GM23338 (cell line): ENCODE data around the gene ARPC4. TPM values are rescaled to one million over a fixed set of nuclear protein-coding genes. Genes with fewer than 3 reads are reported as not detected.

Experiments used
- ATAC-seq: fragments of 200-7000 bp; cut with Tn5 transposase; 3 replicates; pipeline ENCODE4 v1.9.1; 2020
- DNase-seq: peaks from one replicate; pipeline ENCODE4 v3.0.0-alpha.2; 2015; ENCODE audit warnings: low spot score
- H2AFZ ChIP-seq: fragments of 200-600 bp; sonication (generic); 2 replicates; pipeline ENCODE4 v1.8.0; 2016; ENCODE audit warnings: antibody characterized with exemption, mild to moderate bottlenecking, moderate library complexity
- H3F3A ChIP-seq: fragments of 200-600 bp; sonication (generic); replicated peaks from 2 replicates; pipeline ENCODE4 v1.8.0; 2017; ENCODE audit warnings: antibody characterized with exemption, mixed run types, low read depth
- H3K27ac ChIP-seq: fragments of 200-600 bp; sonication (generic); 2 replicates; pipeline ENCODE4 v1.6.1; 2016; ENCODE audit warnings: low read depth
- H3K27me3 ChIP-seq: fragments of 200-600 bp; sonication (generic); 2 replicates; pipeline ENCODE4 v1.8.0; 2016; ENCODE audit warnings: mild to moderate bottlenecking, mixed run types, moderate library complexity; ENCODE audit not compliant: insufficient read depth
- H3K36me3 ChIP-seq: fragments of 200-600 bp; sonication (generic); 2 replicates; pipeline ENCODE4 v1.8.0; 2016; ENCODE audit warnings: mild to moderate bottlenecking; ENCODE audit not compliant: insufficient read depth
- H3K4me1 ChIP-seq: fragments of 200-600 bp; sonication (generic); 2 replicates; pipeline ENCODE4 v1.8.0; 2016; ENCODE audit warnings: mild to moderate bottlenecking, moderate library complexity; ENCODE audit not compliant: insufficient read depth
- H3K4me2 ChIP-seq: fragments of 200-600 bp; sonication (generic); 2 replicates; pipeline ENCODE4 v1.7.1; 2017; ENCODE audit warnings: mixed run types
- H3K4me3 ChIP-seq: fragments of 200-600 bp; sonication (generic); 2 replicates; pipeline ENCODE4 v1.6.1; 2016; ENCODE audit warnings: mixed run types
- H3K79me2 ChIP-seq: fragments of 200-600 bp; sonication (generic); replicated peaks from 2 replicates; pipeline ENCODE4 v1.8.0; 2017; ENCODE audit warnings: mild to moderate bottlenecking; ENCODE audit not compliant: insufficient read depth
- H3K9me2 ChIP-seq: fragments of 200-600 bp; sonication (generic); 2 replicates; pipeline ENCODE4 v1.8.0; 2017; ENCODE audit not compliant: insufficient read depth
- H4K20me1 ChIP-seq: fragments of 200-600 bp; sonication (generic); replicated peaks from 2 replicates; pipeline ENCODE4 v1.8.0; 2017; ENCODE audit warnings: mild to moderate bottlenecking; ENCODE audit not compliant: insufficient read depth
- H3K27ac Mint-ChIP-seq: 2 replicates; pipeline ENCODE4 v1.8.0; 2020; ENCODE audit warnings: inconsistent platforms, mild to moderate bottlenecking, moderate library complexity, mixed read lengths
- H3K27me3 Mint-ChIP-seq: 3 replicates; pipeline ENCODE4 v1.8.0; 2022; ENCODE audit warnings: low read depth, mild to moderate bottlenecking, moderate library complexity, mixed read lengths, inconsistent platforms; ENCODE audit not compliant: insufficient read depth, poor library complexity
- H3K36me3 Mint-ChIP-seq: 3 replicates; pipeline ENCODE4 v1.8.0; 2021; ENCODE audit warnings: low read depth, mild to moderate bottlenecking, inconsistent platforms, moderate library complexity, mixed read lengths
- H3K4me1 Mint-ChIP-seq: 3 replicates; pipeline ENCODE4 v1.8.0; 2020; ENCODE audit warnings: mild to moderate bottlenecking, inconsistent platforms, mixed read lengths
- H3K4me3 Mint-ChIP-seq: 3 replicates; pipeline ENCODE4 v1.8.0; 2021; ENCODE audit warnings: moderate library complexity, mild to moderate bottlenecking, inconsistent platforms, mixed read lengths
- H3K9me3 Mint-ChIP-seq: 3 replicates; pipeline ENCODE4 v1.8.0; 2020; ENCODE audit warnings: moderate library complexity, mild to moderate bottlenecking, inconsistent platforms, mixed read lengths
- EZH2phosphoT487 ChIP-seq: fragments of 200-600 bp; sonication (generic); IDR thresholded peaks from one replicate; pipeline ENCODE4 v1.8.1; 2018; ENCODE audit warnings: antibody characterized with exemption; ENCODE audit not compliant: unreplicated experiment
- NANOG ChIP-seq: IDR thresholded peaks from 2 replicates; pipeline ENCODE4 v1.6.1; 2016; ENCODE audit warnings: antibody characterized with exemption, borderline replicate concordance
- STAT1 ChIP-seq: IDR thresholded peaks from one replicate; pipeline ENCODE4 v1.6.1; 2016; ENCODE audit warnings: antibody characterized with exemption; ENCODE audit not compliant: unreplicated experiment
- polyA plus RNA-seq: library from polyadenylated mRNA; unstranded; fragments of >200 nt; fragmentation: Nextera tagmentation; extraction: Ambion mirVana; gene quantifications from 2 replicates; pipeline ENCODE4 v1.2.1, GENCODE V29; 2016
- total RNA-seq: library from RNA; depleted of rRNA; stranded (reverse); fragments of >200 nt; shearing (Covaris generic); gene quantifications from 2 replicates; pipeline ENCODE4 v1.2.3, GENCODE V29; 2014
- TF ChIP-seq, protein P1 (sequence below), 2 experiments: fragments of 200-600 bp in 1 of 2; sonication (generic) in 1 of 2; conservative IDR thresholded peaks; 2 replicates each; pipeline versions ENCODE4 v1.5.1 to v1.6.1; 2016 to 2017; ENCODE audit warnings: antibody characterized with exemption in 2 of 2, low read depth in 2 of 2, mild to moderate bottlenecking in 2 of 2, moderate library complexity in 1 of 2
- TF ChIP-seq, protein P2 (sequence below): fragments of 250-450 bp; sonication (Bioruptor Pico); IDR thresholded peaks from 2 replicates; pipeline ENCODE4 v1.5.0; 2020; ENCODE audit warnings: mild to moderate bottlenecking, moderate library complexity
- TF ChIP-seq, protein P3 (sequence below): IDR thresholded peaks from 2 replicates; pipeline ENCODE4 v1.6.1; 2016; ENCODE audit warnings: antibody characterized with exemption

The ARPC4 gene
- total and polyA plus RNA-seq, 2 experiments from 2014 or later, result 71.9 to 176 TPM

DNA sequence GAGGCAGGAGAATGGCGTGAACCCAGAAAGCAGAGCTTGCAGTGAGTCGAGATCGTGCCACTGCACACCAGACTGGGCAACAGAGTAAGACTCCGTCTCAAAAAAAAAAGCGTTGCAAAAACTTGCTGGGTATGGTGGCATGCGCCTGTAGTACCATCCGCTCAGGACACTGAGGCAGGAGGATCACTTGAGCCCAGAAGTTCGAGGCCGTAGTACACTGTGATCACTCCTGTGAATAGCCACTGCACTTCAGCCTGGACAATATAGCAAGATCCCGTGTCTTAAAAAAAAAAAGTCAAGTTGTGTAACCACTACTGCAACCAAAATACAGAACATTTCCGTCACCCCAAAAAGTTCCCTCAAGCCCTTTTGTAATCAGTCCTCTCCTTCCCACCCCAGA, 1.5 kb downstream of the ARPC4 start:
- DNase-seq (no peak), ATAC-seq (no peak)
- Histone ChIP-seq H2AFZ (no peak overlapping the region), H3K4me2 (peak overlapping the region; percentile 99; the same call in 1 of the 2 replicates), H3K4me1 (peaks cover 6% of the 10 kb centered on the region), H3K4me3 (no peak overlapping the region; the same call in 1 of the 2 replicates), H3K79me2 (peaks cover 40% of the 10 kb centered on the region), H3K9me2 (0 out of 2 replicates have a peak, but pooled peaks cover 3% of the 10 kb centered on the region), H3F3A (peaks cover 15% of the 10 kb centered on the region; the same call in 1 of the 2 replicates), H3K36me3 (peaks cover 22% of the 10 kb centered on the region), H3K27ac (peak overlapping the region; percentile 26; the same call in 1 of the 2 replicates), H4K20me1 (peaks cover 2% of the 10 kb centered on the region; the same call in 1 of the 2 replicates), H3K27me3 (no peaks in the 10 kb centered on the region)
- H3K4me3 Mint-ChIP-seq, result peak overlapping the region; percentile 97
- H3K36me3 Mint-ChIP-seq, result peaks cover 55% of the 10 kb centered on the region
- TF ChIP-seq, protein P1, sequence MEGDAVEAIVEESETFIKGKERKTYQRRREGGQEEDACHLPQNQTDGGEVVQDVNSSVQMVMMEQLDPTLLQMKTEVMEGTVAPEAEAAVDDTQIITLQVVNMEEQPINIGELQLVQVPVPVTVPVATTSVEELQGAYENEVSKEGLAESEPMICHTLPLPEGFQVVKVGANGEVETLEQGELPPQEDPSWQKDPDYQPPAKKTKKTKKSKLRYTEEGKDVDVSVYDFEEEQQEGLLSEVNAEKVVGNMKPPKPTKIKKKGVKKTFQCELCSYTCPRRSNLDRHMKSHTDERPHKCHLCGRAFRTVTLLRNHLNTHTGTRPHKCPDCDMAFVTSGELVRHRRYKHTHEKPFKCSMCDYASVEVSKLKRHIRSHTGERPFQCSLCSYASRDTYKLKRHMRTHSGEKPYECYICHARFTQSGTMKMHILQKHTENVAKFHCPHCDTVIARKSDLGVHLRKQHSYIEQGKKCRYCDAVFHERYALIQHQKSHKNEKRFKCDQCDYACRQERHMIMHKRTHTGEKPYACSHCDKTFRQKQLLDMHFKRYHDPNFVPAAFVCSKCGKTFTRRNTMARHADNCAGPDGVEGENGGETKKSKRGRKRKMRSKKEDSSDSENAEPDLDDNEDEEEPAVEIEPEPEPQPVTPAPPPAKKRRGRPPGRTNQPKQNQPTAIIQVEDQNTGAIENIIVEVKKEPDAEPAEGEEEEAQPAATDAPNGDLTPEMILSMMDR (conservative IDR thresholded peaks at IDR 0.05; ENCODE audit: low read depth in 2 of 2), result no peak
- TF ChIP-seq, protein P2, sequence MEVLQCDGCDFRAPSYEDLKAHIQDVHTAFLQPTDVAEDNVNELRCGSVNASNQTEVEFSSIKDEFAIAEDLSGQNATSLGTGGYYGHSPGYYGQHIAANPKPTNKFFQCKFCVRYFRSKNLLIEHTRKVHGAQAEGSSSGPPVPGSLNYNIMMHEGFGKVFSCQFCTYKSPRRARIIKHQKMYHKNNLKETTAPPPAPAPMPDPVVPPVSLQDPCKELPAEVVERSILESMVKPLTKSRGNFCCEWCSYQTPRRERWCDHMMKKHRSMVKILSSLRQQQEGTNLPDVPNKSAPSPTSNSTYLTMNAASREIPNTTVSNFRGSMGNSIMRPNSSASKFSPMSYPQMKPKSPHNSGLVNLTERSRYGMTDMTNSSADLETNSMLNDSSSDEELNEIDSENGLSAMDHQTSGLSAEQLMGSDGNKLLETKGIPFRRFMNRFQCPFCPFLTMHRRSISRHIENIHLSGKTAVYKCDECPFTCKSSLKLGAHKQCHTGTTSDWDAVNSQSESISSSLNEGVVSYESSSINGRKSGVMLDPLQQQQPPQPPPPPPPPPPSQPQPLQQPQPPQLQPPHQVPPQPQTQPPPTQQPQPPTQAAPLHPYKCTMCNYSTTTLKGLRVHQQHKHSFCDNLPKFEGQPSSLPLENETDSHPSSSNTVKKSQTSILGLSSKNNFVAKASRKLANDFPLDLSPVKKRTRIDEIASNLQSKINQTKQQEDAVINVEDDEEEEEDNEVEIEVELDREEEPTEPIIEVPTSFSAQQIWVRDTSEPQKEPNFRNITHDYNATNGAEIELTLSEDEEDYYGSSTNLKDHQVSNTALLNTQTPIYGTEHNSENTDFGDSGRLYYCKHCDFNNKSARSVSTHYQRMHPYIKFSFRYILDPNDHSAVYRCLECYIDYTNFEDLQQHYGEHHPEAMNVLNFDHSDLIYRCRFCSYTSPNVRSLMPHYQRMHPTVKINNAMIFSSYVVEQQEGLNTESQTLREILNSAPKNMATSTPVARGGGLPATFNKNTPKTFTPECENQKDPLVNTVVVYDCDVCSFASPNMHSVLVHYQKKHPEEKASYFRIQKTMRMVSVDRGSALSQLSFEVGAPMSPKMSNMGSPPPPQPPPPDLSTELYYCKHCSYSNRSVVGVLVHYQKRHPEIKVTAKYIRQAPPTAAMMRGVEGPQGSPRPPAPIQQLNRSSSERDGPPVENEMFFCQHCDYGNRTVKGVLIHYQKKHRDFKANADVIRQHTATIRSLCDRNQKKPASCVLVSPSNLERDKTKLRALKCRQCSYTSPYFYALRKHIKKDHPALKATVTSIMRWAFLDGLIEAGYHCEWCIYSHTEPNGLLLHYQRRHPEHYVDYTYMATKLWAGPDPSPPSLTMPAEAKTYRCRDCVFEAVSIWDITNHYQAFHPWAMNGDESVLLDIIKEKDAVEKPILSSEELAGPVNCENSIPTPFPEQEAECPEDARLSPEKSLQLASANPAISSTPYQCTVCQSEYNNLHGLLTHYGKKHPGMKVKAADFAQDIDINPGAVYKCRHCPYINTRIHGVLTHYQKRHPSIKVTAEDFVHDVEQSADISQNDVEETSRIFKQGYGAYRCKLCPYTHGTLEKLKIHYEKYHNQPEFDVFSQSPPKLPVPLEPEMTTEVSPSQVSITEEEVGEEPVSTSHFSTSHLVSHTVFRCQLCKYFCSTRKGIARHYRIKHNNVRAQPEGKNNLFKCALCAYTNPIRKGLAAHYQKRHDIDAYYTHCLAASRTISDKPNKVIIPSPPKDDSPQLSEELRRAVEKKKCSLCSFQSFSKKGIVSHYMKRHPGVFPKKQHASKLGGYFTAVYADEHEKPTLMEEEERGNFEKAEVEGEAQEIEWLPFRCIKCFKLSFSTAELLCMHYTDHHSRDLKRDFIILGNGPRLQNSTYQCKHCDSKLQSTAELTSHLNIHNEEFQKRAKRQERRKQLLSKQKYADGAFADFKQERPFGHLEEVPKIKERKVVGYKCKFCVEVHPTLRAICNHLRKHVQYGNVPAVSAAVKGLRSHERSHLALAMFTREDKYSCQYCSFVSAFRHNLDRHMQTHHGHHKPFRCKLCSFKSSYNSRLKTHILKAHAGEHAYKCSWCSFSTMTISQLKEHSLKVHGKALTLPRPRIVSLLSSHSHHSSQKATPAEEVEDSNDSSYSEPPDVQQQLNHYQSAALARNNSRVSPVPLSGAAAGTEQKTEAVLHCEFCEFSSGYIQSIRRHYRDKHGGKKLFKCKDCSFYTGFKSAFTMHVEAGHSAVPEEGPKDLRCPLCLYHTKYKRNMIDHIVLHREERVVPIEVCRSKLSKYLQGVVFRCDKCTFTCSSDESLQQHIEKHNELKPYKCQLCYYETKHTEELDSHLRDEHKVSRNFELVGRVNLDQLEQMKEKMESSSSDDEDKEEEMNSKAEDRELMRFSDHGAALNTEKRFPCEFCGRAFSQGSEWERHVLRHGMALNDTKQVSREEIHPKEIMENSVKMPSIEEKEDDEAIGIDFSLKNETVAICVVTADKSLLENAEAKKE (CRISPR knock-in tag), result no peak
- TF ChIP-seq, protein P3, sequence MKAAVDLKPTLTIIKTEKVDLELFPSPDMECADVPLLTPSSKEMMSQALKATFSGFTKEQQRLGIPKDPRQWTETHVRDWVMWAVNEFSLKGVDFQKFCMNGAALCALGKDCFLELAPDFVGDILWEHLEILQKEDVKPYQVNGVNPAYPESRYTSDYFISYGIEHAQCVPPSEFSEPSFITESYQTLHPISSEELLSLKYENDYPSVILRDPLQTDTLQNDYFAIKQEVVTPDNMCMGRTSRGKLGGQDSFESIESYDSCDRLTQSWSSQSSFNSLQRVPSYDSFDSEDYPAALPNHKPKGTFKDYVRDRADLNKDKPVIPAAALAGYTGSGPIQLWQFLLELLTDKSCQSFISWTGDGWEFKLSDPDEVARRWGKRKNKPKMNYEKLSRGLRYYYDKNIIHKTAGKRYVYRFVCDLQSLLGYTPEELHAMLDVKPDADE, result no peak
- TF ChIP-seq NANOG (no peak), EZH2phosphoT487 (no peak), STAT1 (no peak)
- peaks cover 14% of the 10 kb centered on the region for H3K4me1 Mint-ChIP-seq
- peaks cover 12% of the 10 kb centered on the region for H3K27me3 Mint-ChIP-seq
- H3K9me3 Mint-ChIP-seq, result no peaks in the 10 kb centered on the region
- peak overlapping the region; percentile 5 for H3K27ac Mint-ChIP-seq
